Activated naive CD8-positive, alpha-beta T cell treated with anti-CD3 and anti-CD28 coated beads for 36 hours (primary cell): ENCODE results near the gene TMEM184A. TPM values are rescaled to one million over a fixed set of nuclear protein-coding genes. Genes with fewer than 3 reads are reported as not detected.

ENCODE experiments used
- DNase-seq: peaks from one replicate; pipeline ENCODE4 v3.0.0; 2021
- H3K27ac Mint-ChIP-seq: one replicate; pipeline ENCODE4 v1.8.0; 2022; ENCODE audit warnings: mild to moderate bottlenecking, moderate library complexity, mixed read lengths
- H3K27me3 Mint-ChIP-seq: one replicate; pipeline ENCODE4 v1.8.0; 2022; ENCODE audit warnings: mild to moderate bottlenecking, mixed read lengths
- H3K36me3 Mint-ChIP-seq: one replicate; pipeline ENCODE4 v1.8.0; 2021; ENCODE audit warnings: mild to moderate bottlenecking, mixed read lengths
- H3K4me1 Mint-ChIP-seq: one replicate; pipeline ENCODE4 v1.8.0; 2021; ENCODE audit warnings: mixed read lengths
- H3K4me3 Mint-ChIP-seq: one replicate; pipeline ENCODE4 v1.8.0; 2022; ENCODE audit warnings: mild to moderate bottlenecking, moderate library complexity, mixed read lengths
- H3K9me3 Mint-ChIP-seq: one replicate; pipeline ENCODE4 v1.8.0; 2022; ENCODE audit warnings: mixed read lengths
- total RNA-seq, 2 experiments: library from RNA; stranded (reverse); gene quantifications; one replicate each; pipeline ENCODE4 v1.2.3, GENCODE V29; 2021

TMEM184A gene
- total RNA-seq, 2 experiments from 2014 or later, result 0.14 to 0.22 TPM

DNA sequence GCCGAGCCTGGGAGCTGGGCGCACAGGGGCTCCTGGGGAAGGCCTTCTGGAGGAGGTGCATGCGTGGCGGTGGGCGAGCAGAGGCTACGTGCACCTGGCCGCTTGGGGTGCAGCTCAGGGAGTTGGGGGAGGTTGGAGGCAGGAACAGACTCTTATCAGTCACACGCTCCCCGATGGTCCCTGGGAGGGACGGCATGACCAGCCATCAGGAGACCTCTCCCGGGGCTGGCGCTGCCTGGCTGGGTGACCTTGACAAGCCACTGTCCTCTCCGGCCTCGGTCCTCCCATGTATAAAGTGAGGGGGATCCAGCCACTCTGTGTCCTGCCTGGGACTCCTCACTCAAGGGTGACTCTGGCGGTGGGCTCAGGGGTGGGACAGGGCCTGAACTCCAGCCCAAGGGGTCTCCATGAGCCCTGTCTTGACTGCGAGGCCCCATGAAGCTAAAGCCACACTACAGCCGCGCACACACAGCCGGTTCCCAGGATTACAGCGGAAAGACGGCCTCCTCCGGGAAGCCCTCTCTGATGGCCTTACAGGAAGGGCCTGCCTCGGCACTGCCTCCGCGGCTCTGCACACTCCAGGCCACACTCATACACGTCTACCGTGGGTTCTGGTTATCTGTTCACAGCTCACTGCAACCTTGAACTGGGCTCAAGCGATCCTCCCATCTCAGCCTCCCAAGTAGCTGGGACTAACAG, 2.3 kb downstream of the TMEM184A start:
- H3K36me3 Mint-ChIP-seq, result no peaks in the 10 kb centered on the region
- peaks cover 3% of the 10 kb centered on the region for H3K4me1 Mint-ChIP-seq
- H3K27ac Mint-ChIP-seq, result no peak overlapping the region
- DNase-seq, result no peak
- H3K4me3 Mint-ChIP-seq, result no peak overlapping the region
- no peaks in the 10 kb centered on the region for H3K27me3 Mint-ChIP-seq
- H3K9me3 Mint-ChIP-seq, result no peaks in the 10 kb centered on the region

DNA sequence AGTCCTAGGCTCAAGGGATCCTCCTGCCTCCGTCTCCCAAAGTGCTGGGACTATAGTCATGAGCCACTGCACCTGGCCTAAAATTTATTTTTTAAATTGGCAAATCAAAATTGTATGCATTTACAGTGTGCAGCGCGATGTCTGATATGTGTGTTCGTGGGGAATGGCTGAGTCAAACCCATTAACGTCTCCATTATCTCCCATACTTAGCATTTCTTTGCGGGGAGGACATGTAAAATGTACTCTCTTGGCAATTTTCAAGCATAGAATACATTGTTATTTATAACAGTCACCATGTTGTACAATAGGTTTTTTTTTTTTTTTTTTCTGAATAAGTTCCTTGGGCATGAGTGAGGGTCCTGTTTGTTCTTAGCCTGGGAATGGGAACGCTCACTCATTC, 3.8 kb downstream of the TMEM184A start:
- no peaks in the 10 kb centered on the region for H3K27me3 Mint-ChIP-seq
- no peak overlapping the region for H3K4me3 Mint-ChIP-seq
- no peaks in the 10 kb centered on the region for H3K36me3 Mint-ChIP-seq
- no peaks in the 10 kb centered on the region for H3K9me3 Mint-ChIP-seq
- H3K27ac Mint-ChIP-seq, result no peak overlapping the region
- peaks cover 3% of the 10 kb centered on the region for H3K4me1 Mint-ChIP-seq
- DNase-seq, result no peak

DNA sequence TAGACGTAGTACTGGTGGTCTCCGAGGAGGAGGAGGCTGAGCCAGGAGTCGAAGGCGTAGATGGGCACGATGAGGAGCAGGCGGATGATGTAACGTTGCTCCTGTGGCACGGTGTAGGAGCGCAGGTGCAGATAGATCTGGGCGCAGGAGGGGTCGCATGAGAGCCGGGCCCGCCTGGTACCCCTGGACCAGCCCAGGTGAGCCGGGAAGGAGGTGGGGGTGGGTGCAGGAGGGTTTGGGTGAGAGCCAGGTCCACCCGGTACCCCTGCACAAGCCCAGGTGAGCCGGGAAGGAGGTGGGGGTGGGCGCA, 5.2 kb downstream of the TMEM184A start:
- Mint-ChIP-seq H3K4me1 (no peaks in the 10 kb centered on the region), H3K27me3 (no peaks in the 10 kb centered on the region), H3K4me3 (no peak overlapping the region), H3K27ac (no peak overlapping the region), H3K36me3 (no peaks in the 10 kb centered on the region), H3K9me3 (no peaks in the 10 kb centered on the region)
- DNase-seq, result no peak

DNA sequence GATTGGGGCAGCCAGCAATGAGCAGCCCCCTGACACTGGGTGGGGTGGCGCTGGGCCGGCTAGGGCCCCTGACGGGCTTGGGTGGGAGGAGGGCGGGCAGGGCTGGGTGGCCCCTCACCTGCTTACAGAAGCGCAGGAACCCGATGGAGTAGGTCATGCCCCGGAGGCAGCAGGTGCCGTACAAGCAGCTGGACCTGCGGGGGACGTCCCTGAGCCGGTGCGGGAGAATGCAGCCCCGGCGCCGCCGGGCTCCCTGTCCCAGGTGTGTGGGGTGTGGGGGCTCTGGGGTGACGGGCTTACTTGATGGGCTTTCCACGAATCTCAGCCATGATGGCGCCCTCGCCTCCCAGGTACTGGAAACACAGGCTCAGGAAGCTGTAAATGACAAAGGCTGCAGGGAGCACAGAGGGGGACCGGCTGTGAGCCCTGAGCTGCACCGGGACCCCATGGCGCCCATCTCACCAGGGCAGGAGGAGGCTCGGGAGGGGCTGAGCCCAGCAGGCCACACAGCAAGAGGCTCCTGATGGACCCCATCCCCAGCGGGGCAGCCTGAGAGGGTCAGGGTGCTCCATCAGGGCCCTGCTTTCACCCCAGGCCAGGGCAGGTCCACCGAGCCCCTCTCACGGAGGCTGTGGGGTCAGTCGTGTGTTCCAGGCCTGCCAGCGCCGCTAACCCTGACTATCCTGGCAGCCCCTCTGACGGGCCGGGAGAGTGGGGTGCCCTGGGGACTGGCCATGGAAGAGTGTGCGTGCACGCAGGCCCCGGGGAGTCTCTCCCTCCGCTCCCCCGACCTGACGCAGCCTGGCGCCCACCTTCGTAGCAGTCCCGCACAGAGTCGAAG, 5.8 kb downstream of the TMEM184A start:
- H3K4me1 Mint-ChIP-seq, result no peaks in the 10 kb centered on the region
- H3K4me3 Mint-ChIP-seq, result no peak overlapping the region
- H3K27ac Mint-ChIP-seq, result no peak overlapping the region
- no peaks in the 10 kb centered on the region for H3K9me3 Mint-ChIP-seq
- no peak for DNase-seq
- no peaks in the 10 kb centered on the region for H3K36me3 Mint-ChIP-seq
- no peaks in the 10 kb centered on the region for H3K27me3 Mint-ChIP-seq

DNA sequence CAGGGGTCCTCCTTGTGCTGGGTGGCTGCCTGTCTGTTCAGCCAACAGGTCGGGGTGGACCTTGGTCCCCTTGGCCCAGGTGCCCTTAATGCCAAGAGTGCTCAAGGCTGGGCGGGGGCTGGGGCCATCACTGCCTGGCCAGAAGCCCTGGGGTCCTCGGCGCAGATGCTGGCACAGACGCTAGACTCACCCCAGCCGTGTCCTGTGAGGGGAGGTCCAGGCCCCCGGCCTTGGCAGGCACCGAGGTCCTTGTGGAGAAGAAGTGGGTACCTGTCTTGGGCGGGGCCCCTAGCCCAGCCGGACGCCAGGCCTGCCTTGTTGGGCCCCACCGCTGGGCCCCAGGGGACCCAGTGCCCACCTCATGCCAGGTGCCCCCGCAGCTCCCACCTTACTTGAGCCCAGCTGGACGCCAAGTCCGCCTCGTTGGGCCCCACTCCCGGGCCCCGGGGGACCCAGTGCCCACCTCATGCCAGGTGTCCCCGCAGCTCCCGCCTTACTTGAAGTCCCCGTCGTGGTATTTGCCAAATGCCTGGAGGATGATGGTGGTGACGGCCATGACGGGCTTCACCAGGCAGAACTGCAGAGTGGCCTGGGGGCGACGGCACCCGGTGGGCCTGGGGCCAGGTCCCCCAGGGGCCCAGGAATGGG, 6.5 kb downstream of the TMEM184A start:
- no peaks in the 10 kb centered on the region for H3K4me1 Mint-ChIP-seq
- no peaks in the 10 kb centered on the region for H3K27me3 Mint-ChIP-seq
- H3K36me3 Mint-ChIP-seq, result no peaks in the 10 kb centered on the region

DNA sequence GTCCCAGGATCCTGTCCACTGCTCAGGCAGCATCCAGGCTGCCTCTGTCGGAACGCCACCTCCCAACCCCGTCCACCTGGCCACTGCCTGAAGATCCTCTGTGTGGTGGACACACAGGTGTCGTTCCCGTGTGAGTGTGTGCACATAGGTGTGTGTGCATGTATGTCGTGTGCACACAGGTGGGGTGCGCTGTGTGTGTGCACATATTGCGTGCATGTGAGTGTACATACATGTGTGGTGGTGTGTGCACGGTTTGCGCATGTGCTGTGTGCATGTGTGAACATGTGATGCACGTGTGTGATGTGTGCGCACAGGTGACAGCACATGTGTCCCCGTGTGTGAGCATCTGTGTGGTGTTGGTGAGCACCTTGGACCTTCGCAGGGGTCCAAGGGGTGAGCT, 7.1 kb downstream of the TMEM184A start:
- H3K4me1 Mint-ChIP-seq, result no peaks in the 10 kb centered on the region
- no peaks in the 10 kb centered on the region for H3K9me3 Mint-ChIP-seq
- DNase-seq, result no peak
- H3K36me3 Mint-ChIP-seq, result no peaks in the 10 kb centered on the region
- H3K4me3 Mint-ChIP-seq, result no peak overlapping the region
- no peaks in the 10 kb centered on the region for H3K27me3 Mint-ChIP-seq
- no peak overlapping the region for H3K27ac Mint-ChIP-seq

More for the DNA sequence above, 6.5 kb downstream of the TMEM184A start:
- no peak overlapping the region for H3K4me3 Mint-ChIP-seq
- no peaks in the 10 kb centered on the region for H3K9me3 Mint-ChIP-seq
- DNase-seq, result no peak
- H3K27ac Mint-ChIP-seq, result no peak overlapping the region

DNA sequence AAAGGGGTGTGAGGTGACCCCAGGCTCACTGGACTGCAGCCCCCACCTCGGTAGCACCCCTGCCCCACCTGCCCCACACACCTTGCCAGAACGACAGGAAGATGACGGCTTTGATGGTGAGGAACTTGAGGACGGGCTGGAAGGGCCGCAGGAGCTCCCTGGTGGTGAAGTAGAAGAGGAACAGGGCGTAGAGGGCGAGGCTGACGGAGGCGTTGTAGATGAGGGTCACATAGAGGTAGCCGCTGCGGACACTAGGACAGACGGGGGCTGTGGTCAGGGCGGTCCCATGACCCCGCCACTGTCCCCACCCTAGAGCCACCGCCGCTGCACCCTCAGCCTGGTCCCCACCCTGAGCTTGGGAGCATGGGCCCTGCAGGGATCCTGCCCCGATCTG, 7.6 kb downstream of the TMEM184A start:
- H3K4me1 Mint-ChIP-seq, result no peaks in the 10 kb centered on the region
- DNase-seq, result no peak
- H3K27ac Mint-ChIP-seq, result peak overlapping the region; percentile 25
- H3K4me3 Mint-ChIP-seq, result no peak overlapping the region
- H3K27me3 Mint-ChIP-seq, result no peaks in the 10 kb centered on the region
- H3K9me3 Mint-ChIP-seq, result no peaks in the 10 kb centered on the region
- no peaks in the 10 kb centered on the region for H3K36me3 Mint-ChIP-seq

DNA sequence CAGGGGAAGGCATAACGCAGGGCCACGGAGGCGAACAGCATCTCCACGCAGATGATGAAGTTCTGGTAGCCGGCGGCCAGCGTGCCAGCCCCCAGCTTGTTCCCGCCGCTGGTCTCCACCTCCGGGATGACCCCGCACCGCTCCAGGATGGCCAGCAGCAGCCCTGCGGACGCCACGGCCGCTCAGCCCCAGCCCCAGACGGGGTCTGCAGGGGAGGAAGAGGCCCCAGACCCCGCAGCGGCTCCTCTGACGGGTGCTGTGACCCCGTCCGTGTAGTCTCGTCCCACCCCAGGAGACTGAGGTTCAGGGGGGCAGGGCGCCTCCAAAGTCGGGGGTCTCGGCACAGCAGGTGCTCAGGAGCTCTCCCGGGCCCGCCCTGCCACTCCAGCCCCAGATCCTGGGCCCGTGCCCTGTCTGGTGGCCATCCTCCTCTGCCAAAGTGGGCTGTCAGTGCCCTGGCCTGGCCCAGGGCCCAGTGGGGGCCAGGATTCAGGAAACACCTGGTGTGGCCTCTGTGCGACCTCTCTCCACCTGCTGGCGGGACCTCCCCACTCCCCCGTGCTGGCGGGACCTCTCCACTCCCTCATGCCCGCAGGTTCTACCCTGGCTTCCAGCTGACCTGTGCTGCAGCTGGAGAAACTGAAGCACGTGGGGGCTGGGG, 8.1 kb downstream of the TMEM184A start:
- Mint-ChIP-seq H3K9me3 (no peaks in the 10 kb centered on the region), H3K27me3 (no peaks in the 10 kb centered on the region), H3K4me1 (no peaks in the 10 kb centered on the region), H3K27ac (peak overlapping the region; percentile 25), H3K36me3 (no peaks in the 10 kb centered on the region), H3K4me3 (no peak overlapping the region)
- DNase-seq, result no peak

DNA sequence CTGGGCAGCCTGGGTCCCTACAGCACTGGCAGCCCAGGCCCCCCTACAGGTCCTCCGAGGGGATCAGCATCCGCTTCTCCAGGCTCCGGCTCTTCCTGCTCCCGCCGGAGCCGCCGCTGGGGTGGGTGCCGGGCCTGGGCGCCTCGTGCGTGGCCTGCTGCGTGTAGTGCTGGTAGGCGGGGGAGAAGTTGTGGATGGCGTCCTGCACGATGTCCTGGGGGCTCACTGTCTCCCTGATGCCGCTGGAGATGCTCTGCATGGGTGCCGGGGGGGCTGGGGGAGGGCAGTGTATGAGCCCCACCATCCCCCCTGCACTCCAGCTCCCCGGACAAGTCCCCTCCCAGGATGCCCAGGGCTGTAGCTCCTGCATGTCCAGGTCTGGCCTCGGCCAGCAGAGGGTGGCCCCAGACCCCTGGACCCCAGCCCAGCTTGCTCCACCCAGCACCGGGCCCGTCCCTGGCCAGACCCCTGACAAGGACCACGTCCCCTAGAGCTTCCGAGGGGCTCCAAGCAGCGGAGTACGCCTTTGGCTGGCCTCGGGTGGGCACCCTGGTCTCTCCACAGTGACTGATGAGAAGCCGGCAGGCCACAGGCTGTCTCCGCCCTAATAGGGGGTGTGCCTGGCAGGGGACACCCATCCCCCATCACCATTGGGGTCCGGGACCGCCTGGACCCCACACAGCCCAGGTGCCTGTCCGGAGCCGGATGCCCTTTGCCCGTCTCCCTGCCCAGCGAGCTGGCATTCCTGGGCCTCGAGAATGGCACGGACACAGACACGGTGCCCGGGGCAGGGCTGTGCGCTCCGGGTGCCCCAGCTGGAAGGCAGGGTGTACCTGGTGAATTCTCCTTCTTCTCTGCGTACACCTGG, 8.9 kb downstream of the TMEM184A start:
- H3K9me3 Mint-ChIP-seq, result no peaks in the 10 kb centered on the region
- no peaks in the 10 kb centered on the region for H3K36me3 Mint-ChIP-seq
- H3K27me3 Mint-ChIP-seq, result no peaks in the 10 kb centered on the region

DNA sequence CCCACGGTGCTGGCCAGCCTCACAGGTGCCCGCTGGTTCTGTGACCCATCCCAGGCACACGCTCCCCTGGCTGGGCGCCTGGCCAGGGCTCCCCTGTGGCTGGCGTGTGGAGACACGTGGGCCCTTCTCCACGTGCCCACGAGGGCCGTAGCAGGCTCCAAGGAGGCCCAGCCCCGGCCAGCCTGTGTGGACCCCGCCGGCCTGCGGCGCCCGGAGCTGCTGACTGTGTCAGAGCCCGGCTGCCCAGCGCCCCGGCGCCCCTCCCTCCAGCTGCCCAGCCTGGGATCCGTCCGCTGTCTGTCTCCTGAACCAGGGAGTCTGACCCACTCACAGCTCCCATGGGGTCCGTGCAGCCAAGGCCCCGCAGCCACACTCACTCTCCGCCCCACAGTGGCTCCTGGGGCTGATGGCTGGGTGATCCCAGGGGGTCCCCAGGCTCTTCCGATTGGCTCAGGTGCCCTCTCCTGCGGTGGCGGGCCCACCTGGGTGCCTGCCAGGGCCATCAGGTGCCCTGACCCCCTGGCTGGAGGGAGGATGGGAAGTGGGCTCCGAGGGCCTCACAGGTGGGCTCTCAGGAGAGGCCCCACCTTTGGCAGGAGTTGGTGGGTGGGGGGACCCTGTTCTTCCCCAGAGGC, 9.6 kb downstream of the TMEM184A start:
- Mint-ChIP-seq H3K4me1 (no peaks in the 10 kb centered on the region), H3K4me3 (no peak overlapping the region)

More for the DNA sequence above, 8.9 kb downstream of the TMEM184A start:
- no peak for DNase-seq
- Mint-ChIP-seq H3K4me1 (no peaks in the 10 kb centered on the region), H3K27ac (no peak overlapping the region), H3K4me3 (no peak overlapping the region)

DNA sequence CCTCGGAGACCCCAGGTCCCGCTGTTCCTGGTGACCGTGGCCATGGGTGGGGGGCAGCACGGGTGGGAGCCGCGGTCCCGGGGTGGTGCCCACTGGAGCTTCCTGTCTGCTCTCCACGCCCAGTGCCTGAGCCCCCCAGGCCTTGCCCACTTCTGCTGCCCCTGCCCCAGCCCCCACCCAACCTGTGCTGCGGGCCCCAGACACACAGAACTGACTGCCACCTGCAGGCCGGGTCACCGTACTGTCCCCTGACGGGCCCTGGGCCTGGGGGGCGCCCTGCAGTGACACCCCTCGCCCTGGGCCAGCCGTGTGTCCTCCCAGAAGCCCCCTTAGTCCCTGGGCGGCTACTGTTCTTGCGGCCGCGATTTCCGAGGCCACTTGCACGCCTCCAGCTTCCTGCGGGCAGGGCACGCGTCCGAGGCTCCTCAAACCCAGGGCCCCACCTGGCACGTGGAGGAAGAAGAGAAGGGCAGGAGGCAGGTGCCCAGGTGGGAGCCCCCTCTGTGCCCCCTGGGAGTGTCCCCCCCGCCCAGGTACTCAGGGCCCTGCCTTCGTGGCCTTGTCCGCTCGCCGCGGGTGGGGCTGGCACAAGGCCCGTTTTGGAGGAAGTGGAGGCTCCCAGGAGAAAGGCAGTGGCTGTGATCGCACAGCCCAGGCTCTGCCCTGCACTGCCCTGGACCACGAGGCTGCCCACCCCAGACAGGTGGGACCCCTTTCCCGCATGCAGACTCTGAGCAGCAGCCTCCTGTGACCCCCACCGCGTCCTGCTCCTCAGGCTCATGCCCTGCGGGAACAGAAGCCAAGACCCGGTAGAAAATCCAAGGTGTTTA, 10.4 kb downstream of the TMEM184A start:
- Mint-ChIP-seq H3K27ac (no peak overlapping the region), H3K9me3 (no peaks in the 10 kb centered on the region), H3K4me3 (no peak overlapping the region), H3K36me3 (no peaks in the 10 kb centered on the region), H3K27me3 (no peaks in the 10 kb centered on the region), H3K4me1 (no peaks in the 10 kb centered on the region)
- no peak for DNase-seq

More for the DNA sequence above, 9.6 kb downstream of the TMEM184A start:
- no peak for DNase-seq
- Mint-ChIP-seq H3K27me3 (no peaks in the 10 kb centered on the region), H3K36me3 (no peaks in the 10 kb centered on the region), H3K9me3 (no peaks in the 10 kb centered on the region), H3K27ac (no peak overlapping the region)

DNA sequence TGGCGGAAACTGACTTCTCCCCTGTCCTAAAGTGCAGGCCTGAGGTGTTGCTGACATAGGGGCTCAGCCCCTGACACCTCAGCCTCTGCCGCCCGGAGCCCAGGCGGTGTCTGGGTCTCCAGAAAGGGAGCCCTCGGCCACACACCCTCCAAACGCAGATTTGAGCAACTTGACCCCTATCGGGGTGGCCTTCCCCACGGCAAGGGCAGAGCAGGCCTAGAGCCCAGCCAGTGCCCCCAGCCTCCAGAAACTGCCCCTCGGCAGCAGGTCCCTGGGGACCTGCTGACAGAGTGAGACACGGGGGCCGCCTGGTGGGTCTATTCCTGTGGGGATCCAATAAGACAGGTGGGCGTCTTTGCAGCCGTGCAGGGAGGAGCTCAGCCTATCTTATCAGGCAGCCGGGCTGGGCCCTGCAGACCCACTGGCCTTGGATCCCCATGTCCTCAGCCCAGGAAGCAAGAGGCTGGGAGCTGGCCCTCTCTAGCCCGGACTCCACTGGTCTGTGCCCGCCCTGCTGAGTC, 11.0 kb downstream of the TMEM184A start:
- Mint-ChIP-seq H3K27ac (no peak overlapping the region), H3K36me3 (no peaks in the 10 kb centered on the region), H3K9me3 (no peaks in the 10 kb centered on the region), H3K27me3 (no peaks in the 10 kb centered on the region), H3K4me3 (no peak overlapping the region), H3K4me1 (no peaks in the 10 kb centered on the region)
- no peak for DNase-seq

DNA sequence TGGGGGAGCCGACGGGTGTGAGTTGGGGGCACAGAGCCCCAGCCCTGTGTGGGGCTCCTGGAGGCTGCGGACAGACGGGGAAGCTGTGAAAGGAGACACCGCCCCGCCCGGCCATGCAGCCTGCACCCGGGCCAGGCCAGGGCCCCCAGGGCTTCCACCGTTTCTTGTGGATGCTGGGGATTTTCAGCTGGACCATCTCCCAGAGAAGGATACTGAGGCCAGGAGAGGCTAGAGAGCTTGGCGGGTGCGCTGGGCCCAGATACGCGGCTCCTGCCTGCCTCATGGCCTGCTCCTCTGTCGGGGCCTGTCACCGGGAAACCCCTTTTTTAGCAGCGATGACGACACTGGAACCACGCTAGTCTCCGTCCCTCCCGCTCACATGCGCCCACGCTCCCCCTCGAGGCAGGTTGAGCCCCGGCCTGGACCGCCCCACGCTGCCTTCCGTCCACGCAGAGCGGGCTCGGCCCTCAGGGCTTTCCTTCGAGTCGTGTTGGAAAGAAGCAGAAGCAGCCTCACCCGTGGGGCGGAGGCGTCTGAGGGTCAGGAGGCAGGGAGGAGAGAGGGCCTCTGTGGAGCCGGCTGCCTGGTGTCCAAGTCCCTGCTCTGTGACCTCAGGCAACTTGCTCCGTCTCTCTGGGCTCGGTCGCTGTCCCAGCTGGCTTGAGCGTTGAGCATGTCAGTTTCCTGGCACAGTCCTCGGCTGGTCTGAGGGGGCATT, 11.7 kb downstream of the TMEM184A start:
- Mint-ChIP-seq H3K27me3 (no peaks in the 10 kb centered on the region), H3K4me3 (no peak overlapping the region), H3K27ac (no peak overlapping the region), H3K9me3 (no peaks in the 10 kb centered on the region), H3K36me3 (no peaks in the 10 kb centered on the region), H3K4me1 (no peaks in the 10 kb centered on the region)
- no peak for DNase-seq
